GM23338 (cell line): Measurements from ENCODE around the gene SLC2A11. TPM values are rescaled to one million over a fixed set of nuclear protein-coding genes. Genes with fewer than 3 reads are reported as not detected.

Source experiments
- ATAC-seq: fragments of 200-7000 bp; cut with Tn5 transposase; 3 replicates; pipeline ENCODE4 v1.9.1; 2020
- DNase-seq: peaks from one replicate; pipeline ENCODE4 v3.0.0-alpha.2; 2015; ENCODE audit warnings: low spot score
- H2AFZ ChIP-seq: fragments of 200-600 bp; sonication (generic); 2 replicates; pipeline ENCODE4 v1.8.0; 2016; ENCODE audit warnings: antibody characterized with exemption, mild to moderate bottlenecking, moderate library complexity
- H3F3A ChIP-seq: fragments of 200-600 bp; sonication (generic); replicated peaks from 2 replicates; pipeline ENCODE4 v1.8.0; 2017; ENCODE audit warnings: antibody characterized with exemption, mixed run types, low read depth
- H3K27ac ChIP-seq: fragments of 200-600 bp; sonication (generic); 2 replicates; pipeline ENCODE4 v1.6.1; 2016; ENCODE audit warnings: low read depth
- H3K27me3 ChIP-seq: fragments of 200-600 bp; sonication (generic); 2 replicates; pipeline ENCODE4 v1.8.0; 2016; ENCODE audit warnings: mild to moderate bottlenecking, mixed run types, moderate library complexity; ENCODE audit not compliant: insufficient read depth
- H3K36me3 ChIP-seq: fragments of 200-600 bp; sonication (generic); 2 replicates; pipeline ENCODE4 v1.8.0; 2016; ENCODE audit warnings: mild to moderate bottlenecking; ENCODE audit not compliant: insufficient read depth
- H3K4me1 ChIP-seq: fragments of 200-600 bp; sonication (generic); 2 replicates; pipeline ENCODE4 v1.8.0; 2016; ENCODE audit warnings: mild to moderate bottlenecking, moderate library complexity; ENCODE audit not compliant: insufficient read depth
- H3K4me2 ChIP-seq: fragments of 200-600 bp; sonication (generic); 2 replicates; pipeline ENCODE4 v1.7.1; 2017; ENCODE audit warnings: mixed run types
- H3K4me3 ChIP-seq: fragments of 200-600 bp; sonication (generic); 2 replicates; pipeline ENCODE4 v1.6.1; 2016; ENCODE audit warnings: mixed run types
- H3K79me2 ChIP-seq: fragments of 200-600 bp; sonication (generic); replicated peaks from 2 replicates; pipeline ENCODE4 v1.8.0; 2017; ENCODE audit warnings: mild to moderate bottlenecking; ENCODE audit not compliant: insufficient read depth
- H3K9me2 ChIP-seq: fragments of 200-600 bp; sonication (generic); 2 replicates; pipeline ENCODE4 v1.8.0; 2017; ENCODE audit not compliant: insufficient read depth
- H4K20me1 ChIP-seq: fragments of 200-600 bp; sonication (generic); replicated peaks from 2 replicates; pipeline ENCODE4 v1.8.0; 2017; ENCODE audit warnings: mild to moderate bottlenecking; ENCODE audit not compliant: insufficient read depth
- H3K27ac Mint-ChIP-seq: 2 replicates; pipeline ENCODE4 v1.8.0; 2020; ENCODE audit warnings: inconsistent platforms, mild to moderate bottlenecking, moderate library complexity, mixed read lengths
- H3K27me3 Mint-ChIP-seq: 3 replicates; pipeline ENCODE4 v1.8.0; 2022; ENCODE audit warnings: low read depth, mild to moderate bottlenecking, moderate library complexity, mixed read lengths, inconsistent platforms; ENCODE audit not compliant: insufficient read depth, poor library complexity
- H3K36me3 Mint-ChIP-seq: 3 replicates; pipeline ENCODE4 v1.8.0; 2021; ENCODE audit warnings: low read depth, mild to moderate bottlenecking, inconsistent platforms, moderate library complexity, mixed read lengths
- H3K4me1 Mint-ChIP-seq: 3 replicates; pipeline ENCODE4 v1.8.0; 2020; ENCODE audit warnings: mild to moderate bottlenecking, inconsistent platforms, mixed read lengths
- H3K4me3 Mint-ChIP-seq: 3 replicates; pipeline ENCODE4 v1.8.0; 2021; ENCODE audit warnings: moderate library complexity, mild to moderate bottlenecking, inconsistent platforms, mixed read lengths
- H3K9me3 Mint-ChIP-seq: 3 replicates; pipeline ENCODE4 v1.8.0; 2020; ENCODE audit warnings: moderate library complexity, mild to moderate bottlenecking, inconsistent platforms, mixed read lengths
- CREB1 ChIP-seq: fragments of 250-450 bp; sonication (Bioruptor Pico); IDR thresholded peaks from 2 replicates; pipeline ENCODE4 v1.5.0; 2020; ENCODE audit warnings: low read depth, mild to moderate bottlenecking, moderate library complexity
- EZH2phosphoT487 ChIP-seq: fragments of 200-600 bp; sonication (generic); IDR thresholded peaks from one replicate; pipeline ENCODE4 v1.8.1; 2018; ENCODE audit warnings: antibody characterized with exemption; ENCODE audit not compliant: unreplicated experiment
- JUNB ChIP-seq: IDR thresholded peaks from one replicate; pipeline ENCODE4 v1.6.1; 2016; ENCODE audit warnings: antibody characterized with exemption; ENCODE audit not compliant: unreplicated experiment
- NANOG ChIP-seq: IDR thresholded peaks from 2 replicates; pipeline ENCODE4 v1.6.1; 2016; ENCODE audit warnings: antibody characterized with exemption, borderline replicate concordance
- ZNF114 ChIP-seq: fragments of 250-450 bp; sonication (Bioruptor Pico); IDR thresholded peaks from 2 replicates; pipeline ENCODE4 v1.5.0; 2020; ENCODE audit warnings: mild to moderate bottlenecking, moderate library complexity
- ZNF331 ChIP-seq: fragments of 250-450 bp; sonication (Bioruptor Pico); IDR thresholded peaks from 2 replicates; pipeline ENCODE4 v1.5.0; 2020; ENCODE audit warnings: low read depth, mild to moderate bottlenecking, moderate library complexity
- ZNF462 ChIP-seq: fragments of 250-450 bp; sonication (Bioruptor Pico); IDR thresholded peaks from 2 replicates; pipeline ENCODE4 v1.5.0; 2020; ENCODE audit warnings: mild to moderate bottlenecking, moderate library complexity
- polyA plus RNA-seq: library from polyadenylated mRNA; unstranded; fragments of >200 nt; fragmentation: Nextera tagmentation; extraction: Ambion mirVana; gene quantifications from 2 replicates; pipeline ENCODE4 v1.2.1, GENCODE V29; 2016
- total RNA-seq: library from RNA; depleted of rRNA; stranded (reverse); fragments of >200 nt; shearing (Covaris generic); gene quantifications from 2 replicates; pipeline ENCODE4 v1.2.3, GENCODE V29; 2014

SLC2A11 gene
- total and polyA plus RNA-seq, 2 experiments from 2014 or later: 7.1 to 21.8 TPM

GRCh38 chr22:23889620-23890019 lies 31.9 kb downstream of the SLC2A11 start (continued):
- TF ChIP-seq ZNF462 (CRISPR knock-in tag) (no peak), NANOG (no peak), ZNF331 (no peak), CREB1 (CRISPR knock-in tag) (no peak)

GRCh38 chr22:23891726-23892125 lies 34.1 kb downstream of the SLC2A11 start:
- peaks cover 6% of the 10 kb centered on the region for H3K36me3 ChIP-seq
- peaks cover 29% of the 10 kb centered on the region for H3K4me1 Mint-ChIP-seq
- TF ChIP-seq ZNF462 (CRISPR knock-in tag): no peak
- no peak for TF ChIP-seq ZNF114 (CRISPR knock-in tag)
- no peak for TF ChIP-seq NANOG
- no peak for TF ChIP-seq CREB1 (CRISPR knock-in tag)
- no peak for TF ChIP-seq EZH2phosphoT487
- no peak for TF ChIP-seq JUNB

More at GRCh38 chr22:23891726-23892125, 34.1 kb downstream of the SLC2A11 start:
- peaks cover 30% of the 10 kb centered on the region for H3K9me3 Mint-ChIP-seq
- Histone ChIP-seq H2AFZ (no peak overlapping the region), H4K20me1 (no peaks in the 10 kb centered on the region; the same call in 1 of the 2 replicates), H3K4me1 (peaks cover 13% of the 10 kb centered on the region; the same call in 1 of the 2 replicates), H3K27ac (no peak overlapping the region), H3K79me2 (peaks cover 12% of the 10 kb centered on the region), H3F3A (peaks cover 26% of the 10 kb centered on the region), H3K27me3 (no peaks in the 10 kb centered on the region), H3K9me2 (no peaks in the 10 kb centered on the region), H3K4me3 (no peak overlapping the region), H3K4me2 (no peak overlapping the region)
- DNase-seq: no peak
- peaks cover 43% of the 10 kb centered on the region for H3K36me3 Mint-ChIP-seq
- H3K27ac Mint-ChIP-seq: no peak overlapping the region
- no peak overlapping the region for H3K4me3 Mint-ChIP-seq
- no peak for ATAC-seq
- H3K27me3 Mint-ChIP-seq: peaks cover 35% of the 10 kb centered on the region
